Lung (tissue), 12 donors: ENCODE data around the gene LDB2. TPM values are rescaled to one million over a fixed set of nuclear protein-coding genes. Genes with fewer than 3 reads are reported as not detected.

Experiments
- ATAC-seq: fragments of 200-7000 bp; cut with Tn5 transposase; one replicate; pipeline ENCODE4 v1.9.1; 2020; ENCODE audit warnings: moderate number of reproducible peaks; ENCODE audit not compliant: insufficient read depth, low FRiP score
- DNase-seq, 3 donors: peaks; one replicate each; pipeline ENCODE4 v3.0.0-alpha.2; 2013 to 2017
- H3K27ac ChIP-seq, 2 donors: one replicate each; pipeline ENCODE4 v1.5.1; 2013; ENCODE audit warnings: mild to moderate bottlenecking in 2 of 2, moderate library complexity in 2 of 2, control low read depth in 1 of 2, inconsistent platforms in 1 of 2, low read depth in 1 of 2, low read length in 1 of 2
- H3K27me3 ChIP-seq, 3 donors: one replicate each; pipeline ENCODE4 v1.5.1; 2013; ENCODE audit warnings: low read length in 2 of 3; ENCODE audit not compliant: control insufficient read depth in 3 of 3, insufficient read depth in 3 of 3
- H3K36me3 ChIP-seq, 4 donors: one replicate each; pipeline ENCODE4 v1.5.1; 2013; ENCODE audit warnings: low read length in 4 of 4, mild to moderate bottlenecking in 1 of 4, moderate library complexity in 1 of 4; ENCODE audit not compliant: control insufficient read depth in 4 of 4, insufficient read depth in 4 of 4
- H3K4me1 ChIP-seq, 5 donors: one replicate each; pipeline ENCODE4 v1.5.1; 2013; ENCODE audit warnings: low read length in 5 of 5, mild to moderate bottlenecking in 2 of 5, moderate library complexity in 1 of 5; ENCODE audit not compliant: control insufficient read depth in 5 of 5, insufficient read depth in 5 of 5
- H3K4me3 ChIP-seq: one replicate; pipeline ENCODE4 v1.5.1; 2013; ENCODE audit warnings: mild to moderate bottlenecking, control low read depth, moderate library complexity
- H3K9ac ChIP-seq, 2 donors: one replicate each; pipeline ENCODE4 v1.5.1; 2013; ENCODE audit warnings: low read length in 2 of 2, control low read depth in 1 of 2; ENCODE audit not compliant: insufficient read depth in 1 of 2
- H3K9me3 ChIP-seq, 4 donors: one replicate each; pipeline ENCODE4 v1.5.1; 2013; ENCODE audit warnings: low read length in 3 of 4, mild to moderate bottlenecking in 1 of 4, moderate library complexity in 1 of 4; ENCODE audit not compliant: control insufficient read depth in 4 of 4, insufficient read depth in 3 of 4
- WGBS, 2 donors: extraction: QIAGEN DNeasy Blood & Tissue Kit; methylation state at CpG; one replicate each; pipeline ENCODE4 v1.1.7; 2013; 5-methylcytosine and 5-hydroxymethylcytosine counted together
- polyA plus RNA-seq, 2 donors: library from polyadenylated mRNA; stranded (reverse); fragments of 200-250 nt; gene quantifications; one replicate each; pipeline ENCODE4 v1.2.1, GENCODE V29; 2013
- total RNA-seq, 2 donors: library from RNA; depleted of rRNA in 1 of 2; stranded (reverse); fragments of >200 nt in 1 of 2; gene quantifications; one replicate each; pipeline ENCODE4 v1.2.1, GENCODE V29; 2014 to 2021
- TF ChIP-seq, protein P1 (sequence below): IDR thresholded peaks from 2 replicates; pipeline ENCODE4 v1.5.1; 2012; ENCODE audit warnings: mild to moderate bottlenecking; ENCODE audit errors: control extremely low read depth, extremely low read depth
- donor health status: control.
- donor health status: control.
- donor health status: Bipolar disorder and iron deficiency.
- donor health status: healthy.
- donor health status: DM: yes; HTN: yes; CAD: no.

The LDB2 gene
- total and polyA plus RNA-seq, 4 donors = 18.1 to 147 (median 46.1) TPM

DNA sequence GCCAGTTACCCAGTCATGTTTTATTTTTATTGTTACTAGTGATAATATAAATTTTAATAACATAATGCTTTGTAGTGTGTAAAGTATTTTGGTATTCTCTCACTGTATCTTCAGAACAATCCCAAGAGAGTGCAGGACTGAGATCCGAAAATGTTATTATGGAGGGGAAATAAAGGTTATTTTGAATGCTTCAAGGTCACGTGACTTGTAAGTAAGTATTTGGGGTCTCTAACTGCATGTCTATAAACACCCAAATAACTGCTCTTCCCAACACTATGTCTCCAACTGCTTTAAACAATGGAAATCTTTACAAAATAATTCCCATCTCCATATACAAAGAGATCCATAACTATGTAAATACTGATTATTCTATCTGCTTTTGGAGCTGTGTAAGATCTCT is 302.2 kb downstream of the LDB2 start:
- ATAC-seq (no peak), DNase-seq (no peak)
- Histone ChIP-seq H3K4me1 (peaks cover 0 to 16% (median 3%) of the 10 kb centered on the region in 5 donors), H3K27me3 (no peaks in the 10 kb centered on the region), H3K4me3 (no peak overlapping the region), H3K9me3 (no peaks in the 10 kb centered on the region), H3K27ac (no peak overlapping the region), H3K36me3 (no peaks in the 10 kb centered on the region), H3K9ac (no peak overlapping the region)
- WGBS, 2 donors = 85 to 89% methylated on average over 2 of the region's 2 CpGs
- TF ChIP-seq, protein P1, sequence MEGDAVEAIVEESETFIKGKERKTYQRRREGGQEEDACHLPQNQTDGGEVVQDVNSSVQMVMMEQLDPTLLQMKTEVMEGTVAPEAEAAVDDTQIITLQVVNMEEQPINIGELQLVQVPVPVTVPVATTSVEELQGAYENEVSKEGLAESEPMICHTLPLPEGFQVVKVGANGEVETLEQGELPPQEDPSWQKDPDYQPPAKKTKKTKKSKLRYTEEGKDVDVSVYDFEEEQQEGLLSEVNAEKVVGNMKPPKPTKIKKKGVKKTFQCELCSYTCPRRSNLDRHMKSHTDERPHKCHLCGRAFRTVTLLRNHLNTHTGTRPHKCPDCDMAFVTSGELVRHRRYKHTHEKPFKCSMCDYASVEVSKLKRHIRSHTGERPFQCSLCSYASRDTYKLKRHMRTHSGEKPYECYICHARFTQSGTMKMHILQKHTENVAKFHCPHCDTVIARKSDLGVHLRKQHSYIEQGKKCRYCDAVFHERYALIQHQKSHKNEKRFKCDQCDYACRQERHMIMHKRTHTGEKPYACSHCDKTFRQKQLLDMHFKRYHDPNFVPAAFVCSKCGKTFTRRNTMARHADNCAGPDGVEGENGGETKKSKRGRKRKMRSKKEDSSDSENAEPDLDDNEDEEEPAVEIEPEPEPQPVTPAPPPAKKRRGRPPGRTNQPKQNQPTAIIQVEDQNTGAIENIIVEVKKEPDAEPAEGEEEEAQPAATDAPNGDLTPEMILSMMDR = no peak

DNA sequence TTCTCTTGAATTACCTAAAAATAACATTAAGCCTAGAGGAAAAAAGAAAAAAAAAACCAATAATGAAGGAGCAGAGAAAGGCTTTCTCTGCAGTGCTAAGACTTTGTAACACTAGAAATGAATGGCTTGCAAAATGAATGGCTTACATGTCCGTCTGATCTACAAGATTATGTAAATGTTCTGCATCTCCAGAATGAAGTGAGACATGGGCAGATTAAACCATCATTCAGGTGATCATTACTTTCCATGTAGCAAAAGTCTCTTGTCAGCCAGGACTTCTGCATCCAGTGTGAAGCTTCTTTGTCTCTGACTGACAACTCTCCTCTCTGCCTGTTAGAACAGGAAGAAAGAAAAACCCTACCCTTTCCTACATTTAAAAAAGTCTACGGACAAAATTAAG is 304.3 kb downstream of the LDB2 start:
- Histone ChIP-seq H3K9me3 (no peaks in the 10 kb centered on the region), H3K9ac (no peak overlapping the region), H3K27ac (no peak overlapping the region), H3K27me3 (no peaks in the 10 kb centered on the region), H3K4me3 (no peak overlapping the region), H3K4me1 (peaks cover 0 to 19% (median 3%) of the 10 kb centered on the region in 5 donors), H3K36me3 (no peaks in the 10 kb centered on the region)
- WGBS, 2 donors = 70 to 83% methylated on average over 2 of the region's 2 CpGs
- ATAC-seq = no peak
- TF ChIP-seq, protein P1 = no peak
- no peak for DNase-seq

DNA sequence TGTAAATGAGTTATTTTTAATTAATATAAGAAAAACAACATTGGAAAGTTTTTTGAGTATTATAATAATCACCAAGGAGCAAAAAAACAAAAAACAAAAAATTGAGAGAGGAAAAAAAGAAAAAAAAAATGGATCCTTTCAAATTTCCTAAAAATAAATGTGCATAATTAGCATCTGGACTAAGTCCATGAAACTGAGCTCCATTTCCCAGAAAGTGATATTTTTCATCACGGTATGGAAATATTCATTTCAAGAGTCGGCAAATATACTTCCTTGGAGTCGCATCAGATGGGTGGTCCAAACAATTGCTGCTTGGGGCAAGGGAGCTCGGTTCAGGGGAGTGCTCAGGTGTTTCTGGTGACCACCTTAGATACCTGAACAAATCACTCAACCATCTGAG is 305.1 kb downstream of the LDB2 start:
- DNase-seq (no peak), ATAC-seq (no peak)
- WGBS, 2 donors = 64 to 66% methylated on average over 4 of the region's 4 CpGs
- Histone ChIP-seq H3K4me3 (no peak overlapping the region), H3K27ac (no peak overlapping the region), H3K36me3 (no peaks in the 10 kb centered on the region), H3K9ac (no peak overlapping the region), H3K27me3 (no peaks in the 10 kb centered on the region), H3K9me3 (no peaks in the 10 kb centered on the region), H3K4me1 (peaks cover 0 to 14% (median 3%) of the 10 kb centered on the region in 5 donors)
- TF ChIP-seq, protein P1 = no peak

DNA sequence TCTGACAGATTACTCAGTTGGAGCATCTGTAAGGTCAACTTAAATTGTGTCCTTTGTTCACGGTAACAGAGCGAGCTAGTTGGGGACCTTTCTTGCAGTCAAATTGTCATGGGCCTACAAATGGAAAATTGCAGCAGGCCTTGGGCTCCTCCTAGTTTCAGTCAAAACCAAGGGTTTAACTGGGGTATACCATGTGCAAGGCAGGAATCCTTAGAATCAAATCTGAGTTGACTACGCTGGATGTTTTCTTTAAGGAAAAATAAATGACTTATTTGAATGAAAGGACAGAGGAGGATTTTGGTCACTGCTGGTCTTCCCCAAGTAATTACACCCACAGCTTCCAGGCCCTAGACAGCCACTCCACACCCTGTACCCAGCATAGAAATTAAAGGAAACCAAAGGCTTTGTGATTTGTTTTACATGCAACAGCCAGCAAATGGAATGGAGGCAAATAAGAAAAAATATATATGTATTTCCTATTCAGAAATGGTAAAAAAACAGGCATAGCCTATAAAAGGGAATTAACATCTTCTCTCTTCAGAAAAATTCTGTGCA is 307.1 kb downstream of the LDB2 start:
- ATAC-seq (no peak), DNase-seq (no peak)
- no peak overlapping the region for H3K9ac ChIP-seq

More for the DNA sequence above, 307.1 kb downstream of the LDB2 start:
- no peak overlapping the region for H3K4me3 ChIP-seq
- H3K36me3 ChIP-seq = no peaks in the 10 kb centered on the region
- H3K27ac ChIP-seq = no peak overlapping the region
- TF ChIP-seq, protein P1 = no peak
- 96 to 97% methylated on average over 3 of the region's 3 CpGs for WGBS, 2 donors
- H3K4me1 ChIP-seq = peaks cover 0 to 12% (median 0%) of the 10 kb centered on the region in 5 donors
- no peaks in the 10 kb centered on the region for H3K27me3 ChIP-seq
- H3K9me3 ChIP-seq = no peaks in the 10 kb centered on the region
